ENCODE data around the gene FGF22. TPM values are rescaled to one million over a fixed set of nuclear protein-coding genes. Genes with fewer than 3 reads are reported as not detected.
A peak's percentile ranks its signal among the peaks of the same experiment; 100 is the strongest.

The FGF22 gene
- total and polyA plus RNA-seq, 10 of the 15 experiments (the other 5 are each of a cell fraction or from before 2014, with no cell fraction given) = 0.05 TPM; not detected in 9

DNA sequence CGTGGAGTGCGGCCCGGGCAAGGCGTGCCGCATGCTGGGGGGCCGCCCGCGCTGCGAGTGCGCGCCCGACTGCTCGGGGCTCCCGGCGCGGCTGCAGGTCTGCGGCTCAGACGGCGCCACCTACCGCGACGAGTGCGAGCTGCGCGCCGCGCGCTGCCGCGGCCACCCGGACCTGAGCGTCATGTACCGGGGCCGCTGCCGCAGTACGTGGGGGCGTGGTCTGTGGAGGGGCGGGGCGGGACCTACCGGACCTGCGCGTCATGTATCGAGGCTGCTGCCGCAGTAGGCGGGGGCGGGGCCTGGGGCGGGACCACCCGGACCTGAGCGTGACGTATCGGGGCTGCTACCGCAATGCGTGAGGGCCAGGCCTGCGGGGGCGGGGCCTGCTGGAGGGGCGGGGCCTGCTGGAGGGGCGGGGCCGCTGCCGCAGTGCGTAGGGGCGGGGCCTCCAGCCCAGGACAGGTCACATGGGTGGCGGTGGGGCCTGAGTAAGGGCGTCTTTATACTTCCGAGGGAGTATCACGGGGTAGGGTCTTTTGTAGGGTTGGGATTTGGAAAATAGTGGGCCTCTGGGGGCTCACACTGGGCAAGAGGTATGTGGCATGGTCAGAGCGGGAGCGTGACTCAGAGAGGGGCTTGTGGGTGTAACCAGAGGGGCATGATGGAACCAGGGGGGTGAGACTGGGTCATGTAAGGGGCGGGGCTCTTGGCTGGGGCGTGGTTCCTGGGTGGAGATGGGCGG is 40.8 kb downstream of the FGF22 start (continued):
- TF ChIP-seq STAT3 (IDR thresholded peaks at IDR 0.05; ENCODE audit: low read depth, low read length) = no peak
- TF ChIP-seq WRNIP1 (IDR thresholded peaks at IDR 0.05; ENCODE audit: borderline replicate concordance, low read depth, low read length) = no peak
- peak; percentile 17; the same call in 1 of the 2 replicates for TF ChIP-seq DPF2 (IDR thresholded peaks at IDR 0.05)
- TF ChIP-seq TAF1 (IDR thresholded peaks at IDR 0.05; ENCODE audit: borderline replicate concordance, low read depth, low read length) = peak; percentile 54; the same call in 1 of the 2 replicates
- TF ChIP-seq ATF7 (IDR thresholded peaks at IDR 0.05; ENCODE audit: low read depth) = peak; percentile 58; the same call in 1 of the 2 replicates

GRCh38 chr19:681029-682019 is 41.6 kb downstream of the FGF22 start:
- ChIA-PET RAD21 (ENCODE audit: unreplicated experiment) (interaction anchor here (2.0 kb wide), 1 partner anchor 18 kb away, joined by 8 read pairs; the partner anchor contains the start of gene RNF126), SMC1A (ENCODE audit: uncharacterized antibody, unreplicated experiment) (no interaction called here), POLR2A (no interaction called here), CTCF (interaction anchor here (1.4 kb wide), 1 partner anchor 53 kb away, joined by 4 read pairs; no protein-coding TSS in a partner anchor)
- no peaks in the 10 kb centered on the region for H3K36me3 ChIP-seq (ENCODE audit: control insufficient read depth in 2 of 2, insufficient read depth in 2 of 2, low read length in 1 of 2)
- no peak overlapping the region for H3K27ac ChIP-seq (ENCODE audit: control insufficient read depth, insufficient read depth)
- H2AFZ ChIP-seq (ENCODE audit: control insufficient read depth, low read depth, low read length) = peak overlapping the region; percentile 65
- no TSS peak for BruUV-seq (replicated peaks)
- no peak for DNase-seq (ENCODE audit: low read depth, low spot score)
- H3K4me2 ChIP-seq (ENCODE audit: control insufficient read depth, insufficient read depth) = peak overlapping the region; percentile 68
- H3K9ac ChIP-seq (ENCODE audit: control insufficient read depth, insufficient read depth, low read length) = no peak overlapping the region
- 56% methylated on average over 50 of the region's 54 CpGs for WGBS (ENCODE audit: insufficient coverage, insufficient replicate concordance, low lambda C conversion rate, missing lambda C conversion rate)
- no peaks in the 10 kb centered on the region for H3K27me3 ChIP-seq (replicated peaks in 1 of 2; ENCODE audit: control insufficient read depth in 2 of 2, insufficient read depth in 2 of 2, low read length in 1 of 2)
- FAIRE-seq = no peak
- in situ Hi-C loops (cut with MboI) (no loop called here), intact Hi-C loops (cut with micrococcal nuclease; ENCODE audit: unreplicated experiment) (loop anchor here (2.0 kb wide), 2 partner anchors 19 to 21 kb away; partner anchors contain the start of gene RNF126)
- no peaks in the 10 kb centered on the region for H3K9me3 ChIP-seq (replicated peaks; ENCODE audit: control insufficient read depth, insufficient read depth, low read length)
- peak overlapping the region; percentile 70; the same call in 1 of the 2 replicates for H3K4me3 ChIP-seq
- ATAC-seq = peak; percentile 81
- H3K4me1 ChIP-seq (ENCODE audit: control insufficient read depth, insufficient read depth, low read length) = peaks cover 11% of the 10 kb centered on the region
- no peaks in the 10 kb centered on the region for H3K79me2 ChIP-seq (ENCODE audit: control insufficient read depth, insufficient read depth, low read length)
- no peaks in the 10 kb centered on the region; the same call in 1 of the 2 replicates for H4K20me1 ChIP-seq (ENCODE audit: control insufficient read depth, insufficient read depth)
- TF ChIP-seq SMARCA5 (IDR thresholded peaks at IDR 0.05) (no peak), GABPA (IDR thresholded peaks at IDR 0.05; ENCODE audit: low read depth) (no peak), GATAD2B (conservative IDR thresholded peaks at IDR 0.05; ENCODE audit: low read depth) (0 out of 2 replicates have a peak, but pooled peaks have one; percentile 34), EGR1 (IDR thresholded peaks at IDR 0.05; ENCODE audit: borderline replicate concordance in 1 of 2, low read depth in 2 of 2, low read length in 2 of 2) (peak in 1 of 2 experiments; percentile 38; a peak in 1 of 3 replicates), CBX5 (IDR thresholded peaks at IDR 0.05; ENCODE audit: low read depth) (no peak), BHLHE40 (IDR thresholded peaks at IDR 0.05; ENCODE audit: borderline replicate concordance in 1 of 2, low read depth in 2 of 2, low read length in 1 of 2) (peak in 1 of 2 experiments; percentile 15; a peak in 1 of 4 replicates), STAT1 (conservative IDR thresholded peaks at IDR 0.05) (no peak), TCF3 (IDR thresholded peaks at IDR 0.05; ENCODE audit: borderline replicate concordance, insufficient read depth, low read depth, low read length) (0 out of 2 replicates have a peak, but pooled peaks have one; percentile 61), CHD4 (IDR thresholded peaks at IDR 0.05) (no peak), HDGF (IDR thresholded peaks at IDR 0.05) (0 out of 2 replicates have a peak, but pooled peaks have one; percentile 10)
- TF ChIP-seq, protein P1, sequence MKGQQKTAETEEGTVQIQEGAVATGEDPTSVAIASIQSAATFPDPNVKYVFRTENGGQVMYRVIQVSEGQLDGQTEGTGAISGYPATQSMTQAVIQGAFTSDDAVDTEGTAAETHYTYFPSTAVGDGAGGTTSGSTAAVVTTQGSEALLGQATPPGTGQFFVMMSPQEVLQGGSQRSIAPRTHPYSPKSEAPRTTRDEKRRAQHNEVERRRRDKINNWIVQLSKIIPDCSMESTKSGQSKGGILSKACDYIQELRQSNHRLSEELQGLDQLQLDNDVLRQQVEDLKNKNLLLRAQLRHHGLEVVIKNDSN (IDR thresholded peaks at IDR 0.05; ENCODE audit: borderline replicate concordance, extremely low read length, insufficient read depth, low read depth, low read length) = peak; percentile 72
- TF ChIP-seq, protein P2, sequence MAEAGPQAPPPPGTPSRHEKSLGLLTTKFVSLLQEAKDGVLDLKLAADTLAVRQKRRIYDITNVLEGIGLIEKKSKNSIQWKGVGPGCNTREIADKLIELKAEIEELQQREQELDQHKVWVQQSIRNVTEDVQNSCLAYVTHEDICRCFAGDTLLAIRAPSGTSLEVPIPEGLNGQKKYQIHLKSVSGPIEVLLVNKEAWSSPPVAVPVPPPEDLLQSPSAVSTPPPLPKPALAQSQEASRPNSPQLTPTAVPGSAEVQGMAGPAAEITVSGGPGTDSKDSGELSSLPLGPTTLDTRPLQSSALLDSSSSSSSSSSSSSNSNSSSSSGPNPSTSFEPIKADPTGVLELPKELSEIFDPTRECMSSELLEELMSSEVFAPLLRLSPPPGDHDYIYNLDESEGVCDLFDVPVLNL (IDR thresholded peaks at IDR 0.05; ENCODE audit: low read depth, low read length) = no peak

All from GM12878 (cell line).